Brain pericyte (primary cell): ENCODE data around the gene AIG1.
"Not testable (repeated sequence)": the region's sequence is repeated elsewhere in the genome, so short reads cannot be mapped to it uniquely, and the experiment has no call there.

Experiments
- DNase-seq: peaks from one replicate; pipeline ENCODE4 v3.0.0-alpha.2; 2012; ENCODE audit warnings: low read depth, low spot score

AIG1 gene

GRCh38 chr6:143164565-143165105 lies 103.9 kb downstream of the AIG1 start:
- DNase-seq, result no peak

GRCh38 chr6:143165315-143165855 lies 104.7 kb downstream of the AIG1 start:
- no peak for DNase-seq

- no peak for DNase-seq
Observed at GRCh38 chr6:143166247-143166695, 105.6 kb downstream of the AIG1 start.

GRCh38 chr6:143167224-143167623 lies 106.5 kb downstream of the AIG1 start:
- DNase-seq, result no peak

GRCh38 chr6:143168396-143168816 lies 107.7 kb downstream of the AIG1 start:
- DNase-seq, result not testable (repeated sequence)

GRCh38 chr6:143169440-143169839 lies 108.8 kb downstream of the AIG1 start:
- no peak for DNase-seq

GRCh38 chr6:143174516-143174915 lies 113.8 kb downstream of the AIG1 start:
- DNase-seq, result no peak

GRCh38 chr6:143174951-143175350 lies 114.3 kb downstream of the AIG1 start:
- DNase-seq, result no peak

GRCh38 chr6:143176090-143177021 lies 115.7 kb downstream of the AIG1 start:
- peak; percentile 94 for DNase-seq

GRCh38 chr6:143177706-143178105 lies 117.0 kb downstream of the AIG1 start:
- DNase-seq, result no peak

- DNase-seq, result no peak
Observed at GRCh38 chr6:143179096-143179495, 118.4 kb downstream of the AIG1 start.

- no peak for DNase-seq
Observed at GRCh38 chr6:143179901-143180612, 119.4 kb downstream of the AIG1 start.

- no peak for DNase-seq
Observed at GRCh38 chr6:143180826-143181225, 120.1 kb downstream of the AIG1 start.

- no peak for DNase-seq
Observed at GRCh38 chr6:143183666-143184065, 123.0 kb downstream of the AIG1 start.

GRCh38 chr6:143185288-143185687 lies 124.6 kb downstream of the AIG1 start:
- no peak for DNase-seq

GRCh38 chr6:143187238-143187923 lies 126.7 kb downstream of the AIG1 start:
- DNase-seq, result no peak

- DNase-seq, result no peak
Observed at GRCh38 chr6:143188292-143188691, 127.6 kb downstream of the AIG1 start.

- no peak for DNase-seq
Observed at GRCh38 chr6:143191361-143191760, 130.7 kb downstream of the AIG1 start.

GRCh38 chr6:143192766-143193165 lies 132.1 kb downstream of the AIG1 start:
- DNase-seq, result no peak

GRCh38 chr6:143193571-143194094 lies 132.9 kb downstream of the AIG1 start:
- DNase-seq, result no peak

- DNase-seq, result no peak
Observed at GRCh38 chr6:143194095-143194589, 133.5 kb downstream of the AIG1 start.
